Right lobe of liver (tissue), 4 donors: ENCODE measurements around the gene C19orf47.

Source experiments
- POLR2A ChIP-seq: fragments of 450-650 bp; IDR thresholded peaks from one replicate; pipeline ENCODE4 v1.6.1; 2017; ENCODE audit warnings: antibody characterized with exemption, mild to moderate bottlenecking
- TF ChIP-seq, protein P1 (sequence below), 4 donors: fragments of 200-600 bp in 3 of 4; fragments of 450-650 bp in 1 of 4; IDR thresholded peaks; one replicate each; pipeline versions ENCODE4 v1.5.1 to v1.8.0; 2016 to 2022; ENCODE audit warnings: antibody characterized with exemption in 4 of 4, mild to moderate bottlenecking in 2 of 4
- donor health status: DM: no; HTN: no; CAD: no.
- donor health status: DM: no; HTN: no; CAD: no.
- donor health status: DM: no; HTN: yes; CAD: no.

- TF ChIP-seq, protein P1, sequence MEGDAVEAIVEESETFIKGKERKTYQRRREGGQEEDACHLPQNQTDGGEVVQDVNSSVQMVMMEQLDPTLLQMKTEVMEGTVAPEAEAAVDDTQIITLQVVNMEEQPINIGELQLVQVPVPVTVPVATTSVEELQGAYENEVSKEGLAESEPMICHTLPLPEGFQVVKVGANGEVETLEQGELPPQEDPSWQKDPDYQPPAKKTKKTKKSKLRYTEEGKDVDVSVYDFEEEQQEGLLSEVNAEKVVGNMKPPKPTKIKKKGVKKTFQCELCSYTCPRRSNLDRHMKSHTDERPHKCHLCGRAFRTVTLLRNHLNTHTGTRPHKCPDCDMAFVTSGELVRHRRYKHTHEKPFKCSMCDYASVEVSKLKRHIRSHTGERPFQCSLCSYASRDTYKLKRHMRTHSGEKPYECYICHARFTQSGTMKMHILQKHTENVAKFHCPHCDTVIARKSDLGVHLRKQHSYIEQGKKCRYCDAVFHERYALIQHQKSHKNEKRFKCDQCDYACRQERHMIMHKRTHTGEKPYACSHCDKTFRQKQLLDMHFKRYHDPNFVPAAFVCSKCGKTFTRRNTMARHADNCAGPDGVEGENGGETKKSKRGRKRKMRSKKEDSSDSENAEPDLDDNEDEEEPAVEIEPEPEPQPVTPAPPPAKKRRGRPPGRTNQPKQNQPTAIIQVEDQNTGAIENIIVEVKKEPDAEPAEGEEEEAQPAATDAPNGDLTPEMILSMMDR (IDR thresholded peaks at IDR 0.05): no peak
- no peak for TF ChIP-seq POLR2A
Observed at GRCh38 chr19:40365613-40366401, 17.6 kb upstream of the C19orf47 start.
